Gastroesophageal sphincter (tissue), 4 donors: Measurements from ENCODE around the gene DAND5. TPM values are rescaled to one million over a fixed set of nuclear protein-coding genes. Genes with fewer than 3 reads are reported as not detected.
A peak's percentile ranks its signal among the peaks of the same experiment; 100 is the strongest.
"Not testable (repeated sequence)": the region's sequence is repeated elsewhere in the genome, so short reads cannot be mapped to it uniquely, and the experiment has no call there.

ENCODE experiments used
- ATAC-seq: fragments of 150-250 bp; one replicate; pipeline ENCODE4 v1.9.1; 2016; ENCODE audit warnings: mild to moderate bottlenecking, moderate library complexity
- H3K27ac ChIP-seq, 4 donors: fragments of 200-600 bp; sonication (generic) in 3 of 4; 1 replicate in 3 of 4; 2 replicates in 1 of 4; pipeline ENCODE4 v1.5.1; 2016 to 2019
- H3K27me3 ChIP-seq: fragments of 200-600 bp; sonication (generic); one replicate; pipeline ENCODE4 v1.5.1; 2019
- H3K36me3 ChIP-seq, 2 donors: fragments of 200-600 bp; sonication (generic); one replicate each; pipeline ENCODE4 v1.5.1; 2019; ENCODE audit warnings: control low read depth in 1 of 2
- H3K4me1 ChIP-seq, 3 donors: fragments of 200-600 bp; sonication (generic); 1 replicate in 2 of 3; 2 replicates in 1 of 3; pipeline ENCODE4 v1.5.1; 2016 to 2019; ENCODE audit warnings: control low read depth in 2 of 3
- H3K4me3 ChIP-seq, 2 donors: fragments of 200-600 bp; sonication (generic); one replicate each; pipeline ENCODE4 v1.5.1; 2019; ENCODE audit warnings: mild to moderate bottlenecking in 1 of 2, moderate library complexity in 1 of 2
- H3K9me3 ChIP-seq, 3 donors: fragments of 200-600 bp; sonication (generic); one replicate each; pipeline ENCODE4 v1.5.1; 2017 to 2019; ENCODE audit warnings: control low read depth in 2 of 3
- EP300 ChIP-seq: sonication (generic); formaldehyde crosslinking; IDR thresholded peaks from one replicate; pipeline ENCODE4 v1.6.1; 2017; ENCODE audit warnings: antibody characterized with exemption, mild to moderate bottlenecking
- POLR2A ChIP-seq, 2 donors: fragments of 450-650 bp; IDR thresholded peaks; one replicate each; pipeline ENCODE4 v1.6.1; 2017; ENCODE audit warnings: antibody characterized with exemption in 2 of 2, mild to moderate bottlenecking in 2 of 2, moderate library complexity in 1 of 2
- POLR2AphosphoS5 ChIP-seq: sonication (generic); formaldehyde crosslinking; IDR thresholded peaks from one replicate; pipeline ENCODE4 v1.6.1; 2017; ENCODE audit warnings: antibody characterized with exemption
- whole genome bisulfite sequencing, 2 donors: methylation state at CpG; one replicate each; pipeline ENCODE4 v1.1.5; 2018; ENCODE audit warnings: low coverage in 1 of 2; 5-methylcytosine and 5-hydroxymethylcytosine counted together
- total RNA-seq, 4 donors: library from RNA; depleted of rRNA; stranded (reverse); fragments of >200 nt; gene quantifications; one replicate each; pipeline ENCODE4 v1.1.0, GENCODE V29; 2016
- TF ChIP-seq, protein P1 (sequence below), 4 experiments: fragments of 200-600 bp in 2 of 4; fragments of 450-650 bp in 2 of 4; sonication (generic) in 1 of 4; IDR thresholded peaks; one replicate each; pipeline ENCODE4 v1.5.1; 2017 to 2019; ENCODE audit warnings: antibody characterized with exemption in 4 of 4, mild to moderate bottlenecking in 2 of 4, moderate library complexity in 2 of 4

Gene DAND5
- total RNA-seq, 4 donors from 2014 or later = 0.35 TPM; not detected in 3

DNA sequence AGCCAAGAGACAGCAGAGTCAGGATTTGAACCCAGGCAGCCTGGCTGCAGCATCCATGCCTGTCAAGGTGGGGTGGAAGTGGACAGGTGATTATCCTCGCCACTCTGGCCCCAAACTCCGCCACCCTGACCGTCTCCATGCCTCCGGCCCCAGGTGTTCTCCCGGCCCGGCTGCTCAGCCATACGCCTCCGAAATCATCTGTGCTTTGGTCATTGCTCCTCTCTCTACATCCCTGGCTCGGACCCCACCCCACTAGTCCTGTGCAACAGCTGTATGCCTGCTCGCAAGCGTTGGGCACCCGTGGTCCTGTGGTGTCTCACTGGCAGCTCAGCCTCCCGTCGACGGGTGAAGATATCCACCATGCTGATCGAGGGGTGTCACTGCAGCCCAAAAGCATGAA lies 3.9 kb downstream of the DAND5 start:
- no peaks in the 10 kb centered on the region for H3K36me3 ChIP-seq
- H3K27ac ChIP-seq = no peak overlapping the region
- no peaks in the 10 kb centered on the region for H3K27me3 ChIP-seq
- TF ChIP-seq, protein P1, sequence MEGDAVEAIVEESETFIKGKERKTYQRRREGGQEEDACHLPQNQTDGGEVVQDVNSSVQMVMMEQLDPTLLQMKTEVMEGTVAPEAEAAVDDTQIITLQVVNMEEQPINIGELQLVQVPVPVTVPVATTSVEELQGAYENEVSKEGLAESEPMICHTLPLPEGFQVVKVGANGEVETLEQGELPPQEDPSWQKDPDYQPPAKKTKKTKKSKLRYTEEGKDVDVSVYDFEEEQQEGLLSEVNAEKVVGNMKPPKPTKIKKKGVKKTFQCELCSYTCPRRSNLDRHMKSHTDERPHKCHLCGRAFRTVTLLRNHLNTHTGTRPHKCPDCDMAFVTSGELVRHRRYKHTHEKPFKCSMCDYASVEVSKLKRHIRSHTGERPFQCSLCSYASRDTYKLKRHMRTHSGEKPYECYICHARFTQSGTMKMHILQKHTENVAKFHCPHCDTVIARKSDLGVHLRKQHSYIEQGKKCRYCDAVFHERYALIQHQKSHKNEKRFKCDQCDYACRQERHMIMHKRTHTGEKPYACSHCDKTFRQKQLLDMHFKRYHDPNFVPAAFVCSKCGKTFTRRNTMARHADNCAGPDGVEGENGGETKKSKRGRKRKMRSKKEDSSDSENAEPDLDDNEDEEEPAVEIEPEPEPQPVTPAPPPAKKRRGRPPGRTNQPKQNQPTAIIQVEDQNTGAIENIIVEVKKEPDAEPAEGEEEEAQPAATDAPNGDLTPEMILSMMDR (IDR thresholded peaks at IDR 0.05) = no peak
- TF ChIP-seq EP300 (no peak), POLR2AphosphoS5 (no peak), POLR2A (IDR thresholded peaks at IDR 0.05) (no peak)
- 100% methylated on average over 1 of the region's 16 CpGs; no CpG with 5 or more reads in 1 of the 2 donors for WGBS, 2 donors
- no peak overlapping the region for H3K4me3 ChIP-seq
- H3K4me1 ChIP-seq = peaks cover 0 to 26% (median 3%) of the 10 kb centered on the region in 3 donors
- H3K9me3 ChIP-seq = no peaks in the 10 kb centered on the region
- no peak for ATAC-seq

DNA sequence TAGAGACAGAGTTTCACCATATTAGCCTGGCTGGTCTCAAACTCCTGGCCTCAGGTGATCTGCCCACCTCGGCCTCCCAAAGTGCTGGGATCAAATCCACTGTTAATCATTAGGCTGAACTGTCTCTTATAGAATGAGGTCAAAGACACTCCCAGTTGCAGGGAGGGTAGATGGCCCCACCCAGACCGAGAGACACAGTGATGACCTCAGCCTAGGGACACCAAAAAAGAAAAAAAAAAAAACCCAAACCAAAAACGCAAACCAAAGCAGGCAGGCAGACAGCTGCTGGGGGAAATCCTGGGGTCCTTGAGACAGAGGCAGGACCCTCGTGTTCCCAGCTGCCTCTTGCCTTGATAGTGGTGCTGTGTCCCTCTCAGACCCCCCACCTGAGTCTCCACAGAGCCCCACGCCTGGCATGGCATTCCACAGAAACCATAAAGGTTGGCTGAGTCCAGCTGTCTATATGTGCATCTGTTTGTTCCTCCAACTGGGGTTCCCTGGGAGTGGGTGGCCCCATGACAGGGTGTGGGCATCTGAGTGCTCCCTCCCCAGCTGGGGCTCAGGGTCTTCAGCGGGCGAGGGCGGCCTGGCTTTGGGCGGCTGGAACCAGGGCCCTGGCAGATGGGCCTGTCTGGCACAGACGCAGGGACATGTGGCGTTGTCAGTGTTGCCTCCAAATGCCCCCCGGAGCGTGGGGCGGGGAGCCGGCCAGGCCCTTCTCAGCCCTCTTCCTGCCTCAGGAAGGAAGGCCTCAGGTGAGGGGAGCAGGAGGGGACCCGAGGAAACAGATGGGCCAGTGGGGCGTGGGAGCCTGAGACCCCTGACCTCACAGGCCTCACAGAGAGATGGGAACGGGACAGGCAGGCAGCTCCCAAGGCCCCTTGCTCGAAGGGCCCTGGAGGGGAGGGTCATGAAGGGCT lies 5.2 kb downstream of the DAND5 start:
- TF ChIP-seq POLR2AphosphoS5 = no peak
- no peak for TF ChIP-seq POLR2A (IDR thresholded peaks at IDR 0.05)
- no peak for TF ChIP-seq EP300
- TF ChIP-seq, protein P1 (IDR thresholded peaks at IDR 0.05) = no peak
- Histone ChIP-seq H3K4me1 (peaks cover 0 to 21% (median 2%) of the 10 kb centered on the region in 3 donors), H3K4me3 (no peak overlapping the region), H3K36me3 (no peaks in the 10 kb centered on the region), H3K9me3 (no peaks in the 10 kb centered on the region), H3K27ac (no peak overlapping the region), H3K27me3 (no peaks in the 10 kb centered on the region)
- 37 to 90% methylated on average over 2 to 4 of the region's 19 CpGs for WGBS, 2 donors
- peak; percentile 17 for ATAC-seq

DNA sequence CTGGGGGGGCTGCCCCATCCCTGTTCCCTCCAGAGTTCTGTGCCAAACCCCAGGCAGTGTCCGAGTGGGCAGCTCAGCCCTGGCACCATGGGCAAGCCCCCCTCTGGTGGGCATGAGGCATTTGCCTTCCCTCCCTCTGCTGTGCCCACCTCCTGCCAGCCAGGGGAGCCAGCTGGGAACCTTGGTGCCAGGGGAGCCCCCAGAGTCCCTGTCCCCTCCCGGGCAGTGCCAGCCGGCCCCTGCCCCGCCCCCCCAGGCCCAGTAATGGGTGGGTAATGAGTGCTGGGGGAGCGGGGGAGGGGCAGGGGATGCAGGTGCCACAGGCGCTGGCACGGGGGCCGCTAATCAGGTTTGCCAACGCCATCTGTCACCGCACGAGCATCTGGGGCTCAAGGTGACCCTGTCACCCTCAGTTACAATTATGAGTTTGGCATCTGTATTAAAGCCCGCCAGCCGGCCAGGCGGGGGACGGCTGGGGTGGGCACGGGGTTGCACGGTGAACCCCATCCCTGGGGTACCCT lies 5.9 kb downstream of the DAND5 start:
- peaks cover 0 to 14% (median 0%) of the 10 kb centered on the region in 3 donors for H3K4me1 ChIP-seq
- no peak overlapping the region for H3K4me3 ChIP-seq
- TF ChIP-seq POLR2AphosphoS5 (no peak), EP300 (no peak), POLR2A (IDR thresholded peaks at IDR 0.05) (no peak)
- ATAC-seq = no peak
- no peaks in the 10 kb centered on the region for H3K36me3 ChIP-seq
- no peaks in the 10 kb centered on the region for H3K9me3 ChIP-seq
- H3K27me3 ChIP-seq = no peaks in the 10 kb centered on the region
- H3K27ac ChIP-seq = no peak overlapping the region
- 74% methylated on average over 3 of the region's 17 CpGs; no CpG with 5 or more reads in 1 of the 2 donors for WGBS, 2 donors

DNA sequence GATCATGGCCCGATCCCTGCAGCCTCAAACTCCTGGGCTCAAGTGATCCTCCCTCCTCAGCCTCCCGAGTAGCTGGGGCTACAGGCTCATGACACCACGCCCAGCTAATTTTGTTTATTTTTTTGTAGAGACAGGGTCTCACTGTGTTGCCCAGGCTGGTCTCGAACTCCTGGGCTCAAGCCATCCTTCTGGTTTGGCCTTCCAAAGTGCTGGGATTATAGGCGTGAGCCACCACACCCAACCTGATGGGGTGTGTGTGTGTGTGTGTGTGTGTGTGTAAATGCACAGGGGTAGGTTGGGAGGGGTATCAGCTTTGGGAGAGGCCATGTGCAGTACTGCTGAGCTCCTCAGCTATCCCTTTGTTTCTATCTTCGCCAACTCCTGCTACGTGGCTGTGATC lies 6.7 kb downstream of the DAND5 start:
- ATAC-seq, H3K4me1 ChIP-seq, H3K27me3 ChIP-seq, H3K27ac ChIP-seq, H3K36me3 ChIP-seq, H3K4me3 ChIP-seq, H3K9me3 ChIP-seq: not testable (repeated sequence)
- WGBS, 2 donors = 85% methylated on average over 5 of the region's 7 CpGs; no CpG with 5 or more reads in 1 of the 2 donors

DNA sequence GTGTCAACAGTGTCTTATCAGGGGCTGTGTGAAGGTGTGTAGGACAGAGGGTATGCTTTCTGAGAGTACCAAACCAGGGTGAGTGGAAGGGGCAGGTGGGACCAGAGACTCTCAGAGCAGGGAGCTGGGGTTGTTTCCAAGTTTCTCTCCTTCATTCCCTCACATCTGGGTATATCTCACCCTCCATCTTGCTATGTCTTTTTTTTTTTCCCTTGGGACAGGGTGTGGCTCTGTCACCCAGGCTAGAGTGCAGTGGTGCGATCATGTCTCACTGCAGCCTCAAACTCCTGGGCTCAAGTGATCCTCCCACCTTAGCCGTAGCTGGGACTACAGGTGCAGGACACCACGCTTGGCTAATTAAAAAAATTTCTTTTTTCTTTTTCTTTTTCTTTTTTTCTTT lies 10.6 kb downstream of the DAND5 start:
- ATAC-seq = no peak
- no peaks in the 10 kb centered on the region for H3K27me3 ChIP-seq
- peaks cover 0 to 28% (median 0%) of the 10 kb centered on the region in 3 donors for H3K4me1 ChIP-seq
- H3K4me3 ChIP-seq = no peak overlapping the region
- TF ChIP-seq POLR2AphosphoS5 = no peak
- TF ChIP-seq POLR2A (IDR thresholded peaks at IDR 0.05) = no peak
- TF ChIP-seq EP300 = no peak
- TF ChIP-seq, protein P1 (IDR thresholded peaks at IDR 0.05) = no peak
- H3K36me3 ChIP-seq = no peaks in the 10 kb centered on the region
- H3K9me3 ChIP-seq = no peaks in the 10 kb centered on the region
- no peak overlapping the region for H3K27ac ChIP-seq
- WGBS, 2 donors = 80 to 88% methylated on average over 1 to 3 of the region's 3 CpGs
